HG03060 (cell line): ENCODE results near the gene HCN1.
"Not testable (repeated sequence)": the region's sequence is repeated elsewhere in the genome, so short reads cannot be mapped to it uniquely, and the experiment has no call there.

Experiments used
- ATAC-seq: cut with Tn5 transposase; IDR thresholded peaks from one replicate; pipeline ENCODE4 v1.9.1; 2021; ENCODE audit warnings: low read depth, moderate number of reproducible peaks; ENCODE audit not compliant: unreplicated experiment

HCN1 gene

DNA sequence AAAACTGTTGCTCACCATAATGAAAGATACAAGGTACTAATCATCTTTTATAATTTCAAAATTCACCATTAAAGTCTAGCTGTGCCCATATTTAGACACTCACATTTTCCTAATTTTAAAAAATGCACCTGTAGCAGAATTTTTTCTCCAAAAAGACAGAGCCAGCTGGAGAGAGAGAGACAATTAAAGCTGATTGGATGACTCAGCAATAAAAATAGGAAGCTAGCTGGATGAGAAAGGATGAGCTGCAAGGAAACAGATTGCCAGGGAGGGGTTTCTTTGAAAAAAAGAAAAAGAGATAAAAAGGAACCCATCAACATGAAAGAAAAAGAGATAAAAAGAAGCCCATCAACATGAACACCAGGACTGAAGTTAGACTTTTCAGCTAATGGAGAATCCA, 73.8 kb downstream of the HCN1 start:
- ATAC-seq: no peak

DNA sequence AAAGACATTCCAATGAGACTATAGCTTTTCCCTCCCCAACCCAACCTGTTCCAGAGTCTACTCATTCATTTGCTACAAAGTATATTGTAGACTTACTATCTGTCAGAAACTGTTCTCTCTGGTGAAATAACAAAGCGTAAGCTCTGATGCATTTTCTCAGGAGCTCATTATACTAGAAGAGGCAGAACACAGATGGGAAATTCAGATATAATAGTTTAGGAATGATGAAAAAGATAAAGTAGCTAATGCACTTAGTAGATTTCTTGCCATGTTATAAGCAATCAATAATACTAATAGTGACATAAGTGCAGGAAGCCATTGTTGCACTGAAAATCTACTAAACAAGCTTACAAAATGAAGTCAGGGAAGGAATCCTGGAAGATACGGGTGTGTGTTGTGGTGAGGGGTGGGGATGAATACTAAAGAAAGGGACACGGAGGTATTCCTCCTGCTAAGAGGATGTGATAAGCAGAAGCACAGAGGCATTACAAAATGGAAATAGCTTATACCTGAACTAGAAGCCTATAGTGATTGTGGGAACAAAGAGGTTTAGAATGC, 78.2 kb downstream of the HCN1 start:
- no peak for ATAC-seq

DNA sequence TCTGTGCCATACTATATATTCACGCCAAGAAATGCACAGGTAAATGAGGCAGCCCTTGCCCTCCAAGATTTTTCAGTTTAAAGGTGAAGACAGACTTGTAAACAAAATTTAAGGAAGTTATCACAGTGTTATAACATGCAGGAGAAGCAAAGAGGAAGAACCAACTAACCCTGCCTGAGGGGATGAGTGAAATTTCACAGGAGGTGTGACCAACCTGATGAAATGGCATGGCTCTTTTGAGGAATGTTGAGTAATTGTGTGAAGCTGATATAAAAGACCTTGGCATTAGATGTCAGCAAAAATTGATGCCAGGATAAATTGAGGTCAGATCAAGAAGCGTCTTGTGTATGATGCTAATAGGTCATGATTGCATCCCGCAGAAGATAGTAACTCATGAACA, 86.5 kb downstream of the HCN1 start:
- no peak for ATAC-seq

DNA sequence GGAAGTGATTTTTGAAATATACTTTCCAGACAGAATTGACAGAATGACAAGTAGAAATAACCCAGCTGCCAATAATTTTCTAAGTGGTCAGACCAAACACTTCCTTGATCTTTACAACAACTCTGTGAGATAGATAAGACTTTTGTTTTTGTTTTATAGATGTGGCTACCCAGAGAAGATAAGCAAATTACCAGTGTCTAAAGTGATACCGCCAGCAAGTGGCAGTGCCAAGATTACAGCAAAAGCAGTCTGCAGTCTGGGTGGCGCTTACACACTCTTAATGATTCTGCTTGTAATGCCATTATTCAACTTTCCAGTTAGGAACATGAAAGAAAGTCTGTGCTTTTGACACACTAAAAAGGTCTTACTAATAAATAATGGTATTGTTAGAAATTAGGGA, 92.1 kb downstream of the HCN1 start:
- ATAC-seq: no peak

DNA sequence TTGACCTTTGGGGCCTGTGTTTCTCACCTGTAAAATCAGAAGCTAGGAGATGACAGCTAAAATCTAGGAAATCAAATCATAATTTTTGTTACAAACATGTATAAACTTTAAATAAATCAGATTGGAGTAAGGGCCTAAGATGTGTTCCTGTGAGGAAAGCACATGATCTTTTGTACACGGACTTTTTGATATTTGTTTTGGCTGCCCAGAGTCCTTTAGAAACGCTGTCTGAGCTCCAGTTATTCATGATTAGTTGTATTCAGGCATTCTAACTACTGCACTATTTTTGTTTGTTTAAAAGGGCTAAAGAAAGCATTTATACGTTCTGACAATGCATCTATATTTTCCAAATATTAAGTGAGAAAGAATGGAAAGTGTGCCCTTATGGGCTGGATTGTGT, 94.8 kb downstream of the HCN1 start:
- no peak for ATAC-seq

DNA sequence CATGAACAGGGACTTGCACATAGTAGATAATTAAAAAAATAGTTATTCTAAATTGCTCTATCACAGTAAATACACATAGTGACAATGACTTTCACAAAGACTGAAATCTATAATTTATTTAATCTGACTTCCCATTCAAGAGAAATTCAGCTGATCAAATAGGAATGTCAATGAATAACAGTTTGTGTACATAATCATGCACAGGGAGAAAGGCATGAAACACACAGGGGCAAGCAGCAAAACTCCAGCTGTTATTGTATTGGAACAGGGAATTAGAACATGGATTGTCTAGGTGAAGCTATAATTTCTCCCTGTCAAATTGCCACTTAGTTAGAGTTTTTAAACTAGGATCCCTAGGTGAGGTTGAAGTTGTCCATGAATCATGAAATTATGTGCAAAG, 99.9 kb downstream of the HCN1 start:
- no peak for ATAC-seq

DNA sequence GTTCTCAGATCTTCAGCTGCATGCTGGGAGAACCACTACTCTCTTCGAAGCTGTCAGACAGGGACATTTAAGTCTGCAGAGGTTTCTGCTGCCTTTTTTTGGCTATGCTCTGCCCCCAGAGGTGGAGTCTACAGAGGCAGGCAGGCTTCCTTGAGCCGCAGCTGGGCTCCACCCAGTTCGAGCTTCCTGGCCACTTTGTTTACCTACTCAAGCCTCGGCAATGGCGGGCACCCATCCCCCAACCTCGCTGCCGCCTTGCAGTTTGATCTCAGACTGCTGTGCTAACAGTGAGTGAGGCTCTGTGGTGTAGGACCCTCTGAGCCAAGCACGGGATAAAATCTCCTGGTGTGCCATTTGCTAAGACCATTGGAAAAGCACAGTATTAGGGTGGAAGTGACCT, 110.2 kb downstream of the HCN1 start:
- ATAC-seq: not testable (repeated sequence)

DNA sequence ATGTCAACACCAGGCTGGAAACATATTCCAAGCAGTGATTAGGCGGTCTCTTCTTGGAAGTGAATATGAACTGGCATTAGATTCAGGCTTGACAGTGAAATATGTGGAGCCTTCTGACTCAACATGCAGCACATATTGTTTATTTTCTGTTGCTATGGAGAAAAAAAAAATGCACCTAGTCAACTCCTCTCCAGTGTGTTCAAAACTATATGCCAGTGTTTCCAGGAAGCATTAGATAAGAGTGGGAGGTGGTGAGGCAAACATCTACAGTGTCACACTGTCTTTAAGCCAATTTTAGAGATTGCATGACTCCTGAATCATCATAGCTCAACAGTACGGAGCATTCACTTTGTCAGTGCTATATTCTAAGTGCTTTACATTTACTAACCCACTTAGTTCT, 117.9 kb downstream of the HCN1 start:
- ATAC-seq: no peak

DNA sequence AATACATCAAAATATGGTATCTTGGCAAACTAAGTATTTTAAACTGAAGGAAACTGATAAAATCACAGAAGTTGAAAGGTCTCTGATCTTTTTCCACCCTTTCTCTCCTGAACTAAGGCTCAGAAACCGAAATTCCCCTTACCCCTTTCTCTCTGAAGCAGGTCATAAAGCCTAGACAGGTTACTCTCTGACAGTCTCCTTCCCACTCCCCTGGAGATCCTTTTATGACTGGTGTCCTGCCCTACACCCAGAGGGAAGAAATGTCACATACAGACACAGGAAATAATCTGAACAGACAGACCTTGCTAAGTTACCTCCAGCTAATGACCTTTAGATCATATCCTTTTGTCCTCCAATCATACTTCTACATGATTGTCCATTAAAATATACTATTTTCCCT, 127.4 kb downstream of the HCN1 start:
- ATAC-seq: no peak

DNA sequence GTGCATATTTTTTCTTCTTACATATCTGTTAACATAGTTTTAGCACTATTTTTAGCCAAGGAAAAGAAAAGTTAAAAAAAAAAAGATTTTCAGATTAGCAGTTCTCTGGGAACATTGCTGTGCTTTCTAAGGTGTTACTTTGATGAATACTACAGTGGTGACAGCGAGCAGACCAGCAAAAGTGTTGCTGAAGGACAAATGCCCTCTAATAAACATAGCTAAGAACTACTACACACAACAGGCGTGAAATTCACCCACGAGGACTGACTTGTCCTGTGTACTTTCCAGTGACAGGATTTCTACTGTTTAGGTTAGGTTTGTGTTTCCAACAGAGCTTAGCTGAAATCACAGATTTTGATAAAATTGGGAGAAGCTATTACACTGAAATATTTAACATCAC, 153.8 kb downstream of the HCN1 start:
- no peak for ATAC-seq

DNA sequence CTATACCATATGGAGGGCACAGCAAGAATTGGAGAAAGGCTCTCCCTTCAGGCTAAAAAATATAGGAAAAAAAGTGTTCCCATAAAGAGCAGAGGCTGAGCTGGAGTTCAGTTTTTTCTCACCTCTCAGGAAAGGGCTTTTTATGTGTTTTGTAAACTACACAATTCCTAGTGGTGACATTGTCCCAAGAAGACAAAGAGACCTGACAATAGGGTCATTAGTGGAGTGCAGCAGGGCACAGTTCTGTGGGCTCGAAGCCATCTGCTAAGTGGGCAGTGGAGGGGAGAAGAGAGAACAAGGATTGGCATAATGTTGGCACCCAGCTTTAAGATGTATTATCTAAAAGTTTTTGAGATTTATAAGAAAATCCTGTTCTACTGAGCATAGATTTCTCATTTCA, 162.5 kb downstream of the HCN1 start:
- no peak for ATAC-seq

DNA sequence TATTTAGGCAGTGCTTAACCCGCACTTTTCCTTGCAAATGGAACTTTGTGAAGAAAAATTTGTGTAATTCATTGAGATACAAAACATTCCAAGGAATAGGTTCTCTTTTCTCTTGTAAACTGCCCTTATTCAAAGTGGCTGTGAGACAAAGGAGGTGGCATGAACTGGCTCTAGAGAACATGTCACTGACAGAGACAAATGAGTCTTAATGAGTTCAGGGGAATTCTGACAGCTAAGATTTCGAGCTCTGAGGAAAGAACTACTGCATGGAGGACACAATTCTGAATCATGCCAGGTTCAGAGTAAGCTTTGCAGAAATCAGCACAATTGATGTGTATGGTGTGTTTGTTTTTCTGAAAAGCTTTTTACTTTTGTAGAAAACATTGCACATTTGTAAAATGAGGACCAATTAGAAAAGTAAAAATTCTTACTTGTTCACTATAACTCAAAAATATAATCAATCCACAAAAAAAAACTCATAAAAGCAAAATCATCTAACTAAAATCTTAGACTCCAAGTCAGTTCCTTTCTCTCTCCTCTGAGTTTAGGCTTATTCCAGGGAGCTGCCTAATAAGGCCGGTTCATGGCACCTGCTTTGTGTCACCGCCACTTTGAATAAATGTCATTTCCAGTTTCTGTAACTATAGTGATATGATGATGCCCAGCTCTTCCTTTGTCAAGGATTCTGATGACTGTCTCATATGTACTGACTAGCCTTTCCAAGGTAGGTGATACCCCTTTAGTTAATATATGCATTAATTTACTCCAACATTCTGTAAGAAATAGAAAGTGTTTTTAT, 163.2 kb downstream of the HCN1 start:
- no peak for ATAC-seq

DNA sequence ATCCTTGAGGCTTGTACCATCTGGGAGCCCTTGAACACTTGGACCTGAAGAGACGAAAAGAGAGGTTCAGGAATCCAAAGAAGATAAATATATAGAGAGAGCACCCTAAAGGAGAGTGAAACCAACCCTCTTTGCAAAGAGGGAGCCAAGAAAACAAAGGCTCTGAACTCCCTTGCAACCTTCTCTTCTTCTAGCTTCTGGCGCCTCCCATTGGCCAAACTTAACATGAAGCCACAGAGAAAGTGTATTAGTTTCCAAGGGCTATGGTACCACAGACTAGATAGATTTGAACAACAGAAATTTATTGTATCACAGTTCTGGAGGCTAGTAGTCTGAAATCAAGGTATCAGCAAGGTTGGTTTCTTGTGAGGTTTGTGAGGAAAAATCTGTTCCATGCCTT, 175.1 kb downstream of the HCN1 start:
- no peak for ATAC-seq

DNA sequence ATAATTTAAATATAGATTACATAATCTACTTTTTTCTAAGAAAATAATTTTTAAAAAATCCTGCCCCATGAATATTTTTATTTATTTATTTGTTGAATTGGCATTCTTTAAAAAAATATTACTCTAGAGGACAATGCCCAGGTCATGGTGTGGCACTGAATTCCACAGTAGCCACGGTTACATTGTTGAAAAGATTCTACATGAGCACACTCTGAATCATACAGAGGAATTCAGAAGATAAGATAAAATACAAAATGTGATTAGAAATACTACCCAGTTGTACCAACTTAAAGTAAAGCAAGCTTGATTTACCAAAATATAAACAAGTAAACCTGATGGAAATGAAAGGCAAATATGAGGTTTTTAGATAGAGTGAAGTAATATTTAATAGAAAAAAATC, 183.7 kb downstream of the HCN1 start:
- ATAC-seq: no peak

DNA sequence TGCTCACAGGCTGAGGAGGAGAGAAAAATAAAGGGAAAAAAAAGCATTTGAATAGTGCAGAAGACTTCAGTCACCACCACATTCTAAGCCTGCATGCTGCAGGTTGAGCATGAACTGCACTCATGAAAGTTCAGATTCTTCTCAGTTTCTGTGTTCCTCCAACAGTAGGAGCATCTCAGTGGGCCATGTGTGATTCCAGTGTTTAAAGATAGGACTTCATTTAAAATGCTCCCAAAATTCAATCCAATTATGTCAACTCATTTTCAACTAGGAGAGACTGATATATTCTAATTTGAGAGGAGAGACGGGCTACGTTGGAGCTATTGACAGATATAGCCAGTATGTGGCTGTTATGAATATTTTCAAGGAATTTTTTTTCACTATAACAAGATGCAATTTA, 186.8 kb downstream of the HCN1 start:
- no peak for ATAC-seq

DNA sequence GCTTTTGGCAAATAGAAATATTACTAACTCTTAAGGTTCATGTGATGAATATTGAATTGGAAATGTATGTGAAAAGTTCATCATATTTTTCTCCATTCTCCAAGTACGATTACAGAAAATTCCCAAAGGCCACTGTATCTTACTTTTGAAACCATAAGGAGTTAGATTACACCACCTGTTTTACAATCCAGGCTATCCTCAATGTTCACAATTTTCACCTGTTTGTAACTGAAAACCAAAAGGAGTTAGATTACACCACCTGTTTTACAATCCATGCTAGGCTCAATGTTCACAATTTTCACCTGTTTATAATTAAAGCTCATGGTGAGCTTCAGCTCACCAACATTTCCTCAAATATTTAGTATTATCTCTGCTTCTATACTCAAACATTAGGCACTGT, 188.0 kb downstream of the HCN1 start:
- no peak for ATAC-seq

DNA sequence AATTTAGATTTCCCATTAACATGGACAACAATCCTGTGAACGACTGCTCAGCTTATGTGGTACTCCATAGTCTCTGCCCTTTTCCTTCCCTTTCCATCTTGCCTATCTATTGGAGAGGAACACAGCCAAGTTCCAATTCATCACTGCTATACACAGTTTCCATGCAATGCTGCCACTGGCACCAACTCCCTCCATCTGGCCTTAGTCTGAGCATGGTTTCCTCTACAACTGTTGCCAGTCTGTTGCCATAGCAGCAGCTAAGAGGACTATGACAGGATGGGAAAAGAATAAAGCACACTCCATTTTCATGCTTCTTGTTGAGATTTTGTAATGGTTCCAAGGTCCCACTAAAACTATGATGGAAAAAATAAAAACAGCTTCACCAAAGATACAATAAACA, 189.0 kb downstream of the HCN1 start:
- ATAC-seq: no peak

DNA sequence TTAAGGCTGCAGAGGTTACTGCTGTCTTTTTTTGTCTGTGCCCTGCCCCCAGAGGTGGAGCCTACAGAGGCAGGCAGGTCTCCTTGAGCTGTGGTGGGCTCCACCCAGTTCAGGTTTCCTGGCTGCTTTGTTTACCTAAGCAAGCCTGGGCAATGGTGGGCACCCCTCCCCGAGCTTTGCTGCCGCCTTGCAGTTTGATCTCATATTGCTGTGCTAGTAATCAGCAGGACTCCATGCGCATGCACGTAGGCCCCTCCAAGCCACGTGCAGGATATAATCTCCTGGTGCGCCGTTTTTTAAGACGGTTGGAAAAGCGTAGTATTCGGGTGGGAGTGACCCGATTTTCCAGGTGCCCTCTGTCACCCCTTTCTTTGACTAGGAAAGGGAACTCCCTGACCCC, 197.2 kb downstream of the HCN1 start:
- ATAC-seq: not testable (repeated sequence)

DNA sequence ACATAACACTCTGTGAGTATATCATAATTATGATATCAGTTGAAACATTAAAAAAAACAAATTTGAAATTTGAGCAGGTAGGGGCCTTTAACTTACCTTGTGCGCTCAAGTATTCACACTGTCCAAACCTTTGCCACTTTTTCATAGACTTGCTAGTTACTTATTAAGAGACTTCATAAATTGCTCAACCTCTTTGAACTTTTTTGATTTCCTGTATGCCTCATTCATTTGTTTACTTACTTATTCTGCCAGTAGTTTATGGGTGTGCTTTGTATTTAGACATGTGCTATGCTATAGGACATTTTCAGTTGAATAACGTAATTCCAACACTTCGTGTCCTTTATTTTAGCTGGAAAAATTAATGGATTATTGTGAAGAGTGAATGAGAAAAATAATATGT, 204.8 kb downstream of the HCN1 start:
- no peak for ATAC-seq

DNA sequence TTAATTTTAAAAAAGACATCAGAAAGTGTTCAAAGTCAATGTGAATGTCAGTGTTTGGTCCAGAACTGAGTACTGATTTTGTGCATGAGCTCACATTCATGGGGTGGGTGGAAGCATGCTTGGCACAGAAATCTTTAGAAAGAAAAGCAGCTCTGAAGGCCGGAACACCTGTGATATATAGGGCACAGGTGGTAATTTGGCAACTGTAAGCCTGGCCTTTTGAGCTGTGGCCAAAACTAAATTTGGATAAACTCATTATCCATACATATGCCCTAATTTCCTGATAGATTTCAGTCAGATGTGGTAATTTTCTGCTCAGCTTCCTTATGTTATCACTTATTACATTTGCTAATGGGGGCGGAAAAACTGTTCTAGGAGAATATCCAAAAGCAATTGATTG, 211.4 kb downstream of the HCN1 start:
- no peak for ATAC-seq

DNA sequence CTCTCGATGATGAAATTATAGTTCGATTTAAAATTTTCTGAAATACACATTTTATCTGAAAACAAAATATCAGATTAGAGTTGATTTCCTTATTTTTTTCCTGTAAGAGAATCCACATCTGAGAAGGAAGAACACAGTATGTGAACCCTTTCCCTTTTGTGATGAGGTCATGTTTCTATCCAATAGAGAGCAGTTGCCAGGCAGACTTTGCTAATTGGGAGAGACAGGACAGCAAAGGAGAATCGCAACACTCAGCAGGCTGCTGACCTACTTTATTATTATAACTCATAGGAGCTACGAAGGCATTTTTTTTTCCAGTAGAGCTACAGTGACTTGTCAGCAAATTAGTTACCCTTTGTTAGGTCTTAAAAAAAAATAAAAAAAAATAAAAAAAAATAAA, 242.1 kb downstream of the HCN1 start:
- ATAC-seq: no peak

DNA sequence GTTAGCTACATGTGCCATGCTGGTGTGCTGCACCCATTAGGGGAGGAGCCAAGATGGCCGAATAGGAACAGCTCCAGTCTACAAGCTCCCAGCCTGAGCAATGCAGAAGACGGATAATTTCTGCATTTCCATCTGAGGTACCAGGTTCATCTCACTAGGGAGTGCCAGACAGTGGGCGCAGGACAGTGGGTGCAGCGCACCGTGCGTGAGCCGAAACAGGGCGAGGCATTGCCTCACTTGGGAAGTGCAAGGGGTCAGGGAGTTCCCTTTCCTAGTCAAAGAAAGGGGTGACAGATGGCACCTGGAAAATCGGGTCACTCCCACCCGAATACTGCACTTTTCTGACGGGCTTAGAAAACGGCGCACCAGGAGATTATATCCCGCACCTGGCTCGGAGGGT, 251.3 kb downstream of the HCN1 start:
- ATAC-seq: not testable (repeated sequence)

DNA sequence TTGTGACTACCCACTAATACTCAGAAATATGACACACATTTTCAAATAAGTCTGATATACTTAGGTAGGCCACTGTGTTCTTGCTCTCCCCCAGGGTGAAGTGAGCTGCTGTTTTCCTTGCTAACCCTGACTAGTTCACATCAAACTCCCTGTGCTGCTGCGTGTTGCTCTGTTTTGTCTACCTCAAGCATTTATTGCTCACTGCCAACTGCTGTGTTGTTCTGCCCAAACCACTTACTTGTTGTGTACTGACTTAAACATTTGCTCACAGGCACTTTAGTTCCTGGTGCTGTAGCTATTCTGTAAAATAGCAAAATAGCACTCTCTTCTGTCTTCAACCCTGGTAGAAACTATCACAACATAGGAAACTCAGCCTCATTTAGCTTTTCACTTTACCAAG, 255.7 kb downstream of the HCN1 start:
- no peak for ATAC-seq
